HG02973 (cell line): ENCODE measurements around the gene SSC5D.

Experiments
- ATAC-seq: cut with Tn5 transposase; IDR thresholded peaks from one replicate; pipeline ENCODE4 v1.9.1; 2021; ENCODE audit warnings: moderate library complexity; ENCODE audit not compliant: unreplicated experiment

SSC5D gene

GRCh38 chr19:55472463-55472862, 15.8 kb upstream of the SSC5D start:
- no peak for ATAC-seq

- no peak for ATAC-seq
Observed at GRCh38 chr19:55473225-55474012, 14.8 kb upstream of the SSC5D start.

- ATAC-seq = no peak
Observed at GRCh38 chr19:55474269-55475265, 13.7 kb upstream of the SSC5D start.

- ATAC-seq = peak; percentile 86
Observed at GRCh38 chr19:55476100-55476775, 12.0 kb upstream of the SSC5D start, which contains the start of gene ZNF628. ZNF628 (plus strand) TSS chr19:55476617; CDS start chr19:55479911, 3,294 bp downstream.

GRCh38 chr19:55477905-55478304, 10.3 kb upstream of the SSC5D start:
- no peak for ATAC-seq

- no peak for ATAC-seq
Observed at GRCh38 chr19:55478364-55478763, 9.9 kb upstream of the SSC5D start.

GRCh38 chr19:55479045-55479444, 9.2 kb upstream of the SSC5D start:
- ATAC-seq = no peak

- no peak for ATAC-seq
Observed at GRCh38 chr19:55479451-55480230, 8.6 kb upstream of the SSC5D start.

- ATAC-seq = no peak
Observed at GRCh38 chr19:55481148-55481793, 7.0 kb upstream of the SSC5D start.

GRCh38 chr19:55481794-55482155, 6.5 kb upstream of the SSC5D start:
- no peak for ATAC-seq

- no peak for ATAC-seq
Observed at GRCh38 chr19:55482156-55482961, 5.9 kb upstream of the SSC5D start.

- no peak for ATAC-seq
Observed at GRCh38 chr19:55482967-55483705, 5.1 kb upstream of the SSC5D start.

GRCh38 chr19:55483706-55484592, 4.3 kb upstream of the SSC5D start:
- no peak for ATAC-seq

GRCh38 chr19:55484593-55485438, 3.4 kb upstream of the SSC5D start, which contains the start of gene NAT14:
NAT14 (plus strand) TSS chr19:55485188; CDS start chr19:55485709, 521 bp downstream.
- ATAC-seq = no peak

- no peak for ATAC-seq
Observed at GRCh38 chr19:55485439-55486011, 2.7 kb upstream of the SSC5D start.
